RKO (cell line): ENCODE data around the gene MFRP.

Experiments used
- DNase-seq: peaks from one replicate; pipeline ENCODE4 v3.0.0-alpha.2; 2016; ENCODE audit warnings: low spot score

The MFRP gene

GRCh38 chr11:119295178-119295577 lies 51.3 kb downstream of the MFRP start:
- DNase-seq: peak; percentile 29

DNA sequence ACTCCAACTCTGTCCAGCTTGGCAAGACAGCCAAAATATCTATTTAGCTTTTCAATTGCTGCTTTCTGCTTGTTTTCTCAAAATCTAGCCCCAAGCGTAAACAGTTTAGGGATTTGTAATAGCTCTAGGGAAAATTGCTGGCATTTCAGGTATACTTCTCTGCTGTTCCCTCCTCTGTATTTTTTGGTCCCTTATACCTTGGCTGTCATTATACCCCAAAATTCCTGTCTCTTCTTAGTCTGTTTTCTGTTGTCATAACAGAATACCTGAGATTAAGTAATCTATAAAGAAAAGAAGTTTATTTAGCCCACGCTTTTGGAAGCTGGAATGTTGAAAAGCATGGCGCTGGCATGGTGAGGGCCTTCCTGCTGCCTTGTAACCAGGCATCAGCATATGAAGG lies 53.0 kb downstream of the MFRP start:
- no peak for DNase-seq

DNA sequence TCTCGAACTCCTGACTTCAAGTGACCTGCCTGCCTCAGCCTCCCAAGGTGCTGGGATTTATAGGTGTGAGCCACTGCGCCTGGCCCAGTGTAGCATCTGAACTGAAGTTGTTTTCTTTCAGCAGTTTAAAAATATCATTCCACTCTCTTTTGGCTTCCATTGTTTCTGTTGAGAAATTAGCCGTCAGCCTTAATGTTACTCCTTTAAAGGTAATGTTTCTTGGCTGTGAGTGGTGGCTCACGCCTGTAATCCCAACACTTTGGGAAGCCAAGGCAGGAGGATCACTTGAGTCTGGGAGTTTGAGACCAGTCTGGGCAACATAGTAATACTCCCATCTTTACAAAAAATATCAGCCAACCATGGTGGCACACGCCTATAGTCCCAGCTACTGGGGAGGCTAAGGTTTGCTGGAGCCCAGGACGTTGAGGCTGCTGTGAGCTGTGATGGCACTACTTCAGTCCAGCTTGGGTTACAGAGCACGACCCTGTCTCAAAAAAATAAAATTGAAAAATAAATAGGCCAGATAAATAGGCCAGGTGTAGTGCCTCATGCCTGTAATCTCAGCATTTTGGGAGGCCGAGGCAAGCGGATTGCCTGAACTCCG lies 55.5 kb downstream of the MFRP start:
- no peak for DNase-seq
